Measurements from ENCODE around the gene ZRANB1.
"Not testable (repeated sequence)": the region's sequence is repeated elsewhere in the genome, so short reads cannot be mapped to it uniquely, and the experiment has no call there.

ZRANB1 gene

GRCh38 chr10:124967255-124967654 lies 25.3 kb downstream of the ZRANB1 start:
- no peak for DNase-seq

- DNase-seq, result no peak
These were observed 29.4 kb downstream of the ZRANB1 start for GRCh38 chr10:124971276-124971675.

GRCh38 chr10:124972637-124973036 lies 30.7 kb downstream of the ZRANB1 start:
- DNase-seq, result no peak

GRCh38 chr10:124974131-124974530 lies 32.2 kb downstream of the ZRANB1 start:
- DNase-seq, result no peak

GRCh38 chr10:124975977-124976514 lies 34.1 kb downstream of the ZRANB1 start:
- DNase-seq, result no peak

GRCh38 chr10:124977161-124977560 lies 35.2 kb downstream of the ZRANB1 start:
- DNase-seq, result no peak

- DNase-seq, result no peak
These were observed 35.9 kb downstream of the ZRANB1 start for GRCh38 chr10:124977648-124978375.

GRCh38 chr10:124978376-124978725 lies 36.4 kb downstream of the ZRANB1 start:
- DNase-seq, result no peak

GRCh38 chr10:124983321-124983720 lies 41.4 kb downstream of the ZRANB1 start:
- no peak for DNase-seq

GRCh38 chr10:124984376-124984775 lies 42.5 kb downstream of the ZRANB1 start:
- no peak for DNase-seq

GRCh38 chr10:124985162-124985561 lies 43.2 kb downstream of the ZRANB1 start:
- no peak for DNase-seq

GRCh38 chr10:124987788-124988187 lies 45.9 kb downstream of the ZRANB1 start:
- no peak for DNase-seq

GRCh38 chr10:124988753-124989152 lies 46.8 kb downstream of the ZRANB1 start:
- DNase-seq, result not testable (repeated sequence)

- no peak for DNase-seq
These were observed 47.6 kb downstream of the ZRANB1 start for GRCh38 chr10:124989526-124989925.

- DNase-seq, result no peak
These were observed 49.0 kb downstream of the ZRANB1 start for GRCh38 chr10:124990671-124991625.

- DNase-seq, result no peak
These were observed 49.9 kb downstream of the ZRANB1 start for GRCh38 chr10:124991835-124992234.

GRCh38 chr10:124992462-124993344 lies 50.8 kb downstream of the ZRANB1 start:
- peak; percentile 48 for DNase-seq

- DNase-seq, result no peak
These were observed 51.4 kb downstream of the ZRANB1 start for GRCh38 chr10:124993345-124993708.

GRCh38 chr10:124993736-124994451 lies 52.0 kb downstream of the ZRANB1 start:
- DNase-seq, result no peak

- DNase-seq, result no peak
These were observed 52.9 kb downstream of the ZRANB1 start for GRCh38 chr10:124994573-124995473.

GRCh38 chr10:124995605-124996004 lies 53.7 kb downstream of the ZRANB1 start:
- DNase-seq, result no peak
